ENCODE data around the gene MAGI1.

GRCh38 chr3:66076861-66077470 lies 38.2 kb upstream of the MAGI1 start:
- TF ChIP-seq CTCF (IDR thresholded peaks at IDR 0.05 in 8 of 11, conservative IDR thresholded peaks at IDR 0.05 in 3 of 11), result no peak
- no peak for TF ChIP-seq POLR2AphosphoS5 (IDR thresholded peaks at IDR 0.05)
- TF ChIP-seq POLR2A (IDR thresholded peaks at IDR 0.05), result no peak
